GM21423 (cell line): ENCODE data around the gene MAF.

ENCODE experiments used
- ATAC-seq: cut with Tn5 transposase; IDR thresholded peaks from one replicate; pipeline ENCODE4 v1.9.1; 2021; ENCODE audit warnings: mild to moderate bottlenecking, moderate library complexity; ENCODE audit not compliant: unreplicated experiment

MAF gene

DNA sequence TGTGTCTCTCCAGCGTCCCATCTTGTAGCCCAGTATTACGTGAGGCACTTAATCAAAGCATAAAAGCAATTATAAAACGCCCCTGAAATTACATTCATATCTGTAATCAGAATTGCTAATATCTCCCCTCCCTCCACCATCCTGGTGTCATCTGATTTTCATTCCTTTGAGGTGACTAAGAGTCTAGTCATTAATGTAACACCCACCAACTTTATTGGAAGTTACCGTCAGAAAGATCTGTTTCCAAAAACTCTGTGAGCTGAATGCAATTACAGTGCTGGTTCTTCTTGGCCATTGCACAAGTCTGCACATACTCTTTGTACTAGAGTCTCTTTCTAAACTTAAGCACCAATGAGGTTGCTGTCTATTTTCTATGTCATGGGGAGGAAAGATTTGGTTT lies 12.5 kb upstream of the MAF start:
- no peak for ATAC-seq

DNA sequence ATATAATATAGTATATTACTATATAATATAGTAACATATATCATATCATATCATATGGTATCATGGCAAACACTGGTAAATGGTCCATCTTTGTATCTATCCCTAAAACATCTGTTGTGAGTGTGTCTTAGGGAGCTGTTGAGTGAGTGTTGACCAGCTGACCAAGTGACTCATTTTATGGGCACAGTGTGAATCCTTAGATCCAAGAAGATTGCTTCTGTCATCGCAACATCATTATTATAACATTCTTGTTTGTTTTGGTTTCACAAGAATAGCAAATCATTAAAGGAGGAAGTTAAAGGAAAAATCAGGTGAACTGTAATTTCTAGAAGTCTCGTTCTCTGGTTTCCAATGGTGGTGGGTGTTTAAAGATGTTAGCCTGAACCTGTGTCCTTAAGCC lies 11.7 kb upstream of the MAF start:
- ATAC-seq: no peak

DNA sequence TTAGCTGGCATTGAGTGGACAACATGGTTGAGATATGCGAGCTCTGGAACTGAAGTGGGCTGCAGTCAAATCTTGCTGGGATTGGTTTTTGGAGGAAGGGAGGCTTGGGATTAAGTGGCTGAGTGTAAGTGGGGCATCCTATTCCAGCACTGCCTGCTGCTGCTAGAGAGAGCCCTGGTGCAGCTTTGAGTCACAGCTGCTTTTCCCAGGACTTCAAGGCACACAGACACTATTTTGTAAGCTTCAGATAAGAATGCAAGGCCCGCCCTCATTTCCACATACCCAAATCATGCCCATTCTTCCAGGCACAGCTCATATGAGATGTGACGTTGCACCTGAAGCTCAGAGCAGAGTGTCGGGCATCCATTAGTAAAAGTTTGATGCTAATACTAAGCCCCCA lies 10.2 kb upstream of the MAF start:
- no peak for ATAC-seq

DNA sequence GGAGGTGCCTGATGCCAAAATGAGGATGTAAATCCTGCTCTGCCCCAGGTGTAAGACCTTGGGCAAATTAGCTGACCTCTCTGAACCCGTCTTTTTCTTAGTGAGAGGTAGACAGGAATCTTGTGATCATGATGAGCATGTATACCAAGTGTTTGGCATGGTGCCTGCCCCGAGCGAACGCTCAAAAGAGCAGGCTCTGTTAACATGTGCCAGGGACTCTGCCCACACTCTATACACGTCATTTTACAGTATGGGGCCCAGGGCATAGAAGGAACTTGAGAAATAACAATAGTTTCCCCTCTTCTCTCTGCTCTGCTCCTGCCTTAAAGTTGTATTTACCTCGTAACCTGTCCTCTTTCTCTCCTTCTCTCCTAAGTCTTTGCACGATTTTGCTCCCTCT lies 9.3 kb upstream of the MAF start:
- ATAC-seq: no peak

DNA sequence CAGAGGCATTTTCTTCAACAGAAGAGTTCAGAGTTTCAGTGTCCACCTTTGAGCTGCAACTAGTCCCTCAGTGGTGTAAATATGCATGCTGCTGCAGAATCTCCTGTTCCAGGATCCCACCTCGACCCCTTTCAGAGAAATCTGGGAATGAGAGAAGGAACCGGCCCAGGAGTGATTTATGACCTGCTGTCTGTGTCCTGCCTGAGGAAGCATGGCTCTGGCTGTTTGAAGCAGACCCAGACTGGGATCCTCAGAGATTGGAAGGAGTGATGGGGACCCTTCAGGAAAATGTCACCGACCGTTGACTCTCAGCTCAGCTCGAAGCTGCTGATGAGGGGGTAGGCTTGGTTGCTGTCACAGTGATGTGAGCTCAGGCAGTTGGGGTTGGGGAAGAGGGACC lies 8.4 kb upstream of the MAF start:
- no peak for ATAC-seq

DNA sequence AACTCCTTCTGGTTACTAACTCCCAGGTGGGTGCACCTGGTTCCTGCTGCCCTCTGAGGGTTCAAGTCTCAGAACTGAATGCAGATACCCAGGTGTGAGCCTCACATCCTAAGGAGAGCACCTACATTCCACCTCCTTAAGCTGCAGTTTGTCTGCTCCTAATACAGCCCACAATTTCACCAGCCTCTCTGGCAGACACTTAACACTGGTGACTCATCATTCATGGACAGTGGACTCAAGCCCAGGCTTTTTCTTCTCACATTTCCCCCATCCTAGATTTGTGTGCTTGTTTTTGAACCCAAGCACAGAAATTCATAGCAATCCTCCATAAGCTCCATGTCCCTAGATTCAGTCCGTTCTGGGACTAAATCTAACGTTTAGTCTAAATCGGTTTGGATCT lies 7.0 kb upstream of the MAF start:
- ATAC-seq: no peak

DNA sequence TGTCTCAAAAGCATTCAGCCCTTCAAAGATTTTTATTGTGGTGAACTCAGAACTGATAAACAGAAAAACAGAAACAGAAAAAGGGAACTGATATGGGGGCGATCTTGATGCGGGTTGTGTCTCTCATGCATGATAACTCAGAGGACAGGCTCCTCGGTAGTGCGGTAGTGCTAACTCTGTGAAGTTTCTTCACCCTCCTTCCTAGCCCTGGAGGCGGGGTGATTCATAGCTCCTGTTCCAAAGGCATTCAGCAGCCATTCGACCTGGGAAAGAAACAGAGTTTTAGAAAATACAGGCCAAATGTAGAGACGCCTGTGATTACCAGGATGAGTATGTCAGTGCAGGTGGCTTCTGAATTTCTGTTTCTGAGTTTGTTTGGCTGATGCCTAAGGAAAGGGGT lies 5.5 kb upstream of the MAF start:
- no peak for ATAC-seq

DNA sequence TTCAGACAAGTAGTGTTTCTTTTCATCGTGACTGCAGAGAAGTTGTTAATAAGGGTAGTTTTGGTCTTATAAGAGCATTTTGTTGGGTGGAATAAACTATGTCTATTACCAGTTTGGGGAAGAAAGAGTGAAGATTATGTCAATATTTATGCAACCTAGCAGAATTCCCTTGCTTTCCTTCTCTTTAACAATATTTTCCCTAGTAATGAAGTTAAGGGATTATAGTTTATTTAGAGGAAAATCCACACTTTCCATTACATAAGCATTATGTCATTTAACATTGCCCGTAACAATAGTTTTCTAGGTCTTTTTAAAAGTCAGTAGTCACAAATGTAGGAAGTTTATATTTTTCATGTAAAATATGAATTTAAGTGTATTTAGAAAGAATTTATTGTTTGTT lies 2.5 kb upstream of the MAF start:
- no peak for ATAC-seq

DNA sequence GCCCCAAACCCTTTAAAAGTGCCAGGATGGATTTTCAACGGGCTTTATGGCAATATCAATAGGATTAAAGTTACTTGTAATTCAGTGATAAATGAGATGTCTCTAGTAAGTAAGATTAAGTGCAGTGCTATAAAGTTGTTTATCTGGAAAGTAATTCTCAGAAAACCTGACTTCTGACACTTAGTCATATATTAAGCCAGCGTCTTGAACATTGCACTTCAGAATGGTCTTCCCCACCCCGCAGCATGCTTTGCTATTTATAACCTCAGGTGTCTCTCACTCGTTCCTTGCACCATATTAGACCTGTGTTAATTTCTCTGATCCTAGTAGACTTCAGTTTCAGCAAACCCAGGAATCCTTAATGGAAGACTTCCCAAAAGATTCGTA lies 2.1 kb upstream of the MAF start:
- no peak for ATAC-seq

DNA sequence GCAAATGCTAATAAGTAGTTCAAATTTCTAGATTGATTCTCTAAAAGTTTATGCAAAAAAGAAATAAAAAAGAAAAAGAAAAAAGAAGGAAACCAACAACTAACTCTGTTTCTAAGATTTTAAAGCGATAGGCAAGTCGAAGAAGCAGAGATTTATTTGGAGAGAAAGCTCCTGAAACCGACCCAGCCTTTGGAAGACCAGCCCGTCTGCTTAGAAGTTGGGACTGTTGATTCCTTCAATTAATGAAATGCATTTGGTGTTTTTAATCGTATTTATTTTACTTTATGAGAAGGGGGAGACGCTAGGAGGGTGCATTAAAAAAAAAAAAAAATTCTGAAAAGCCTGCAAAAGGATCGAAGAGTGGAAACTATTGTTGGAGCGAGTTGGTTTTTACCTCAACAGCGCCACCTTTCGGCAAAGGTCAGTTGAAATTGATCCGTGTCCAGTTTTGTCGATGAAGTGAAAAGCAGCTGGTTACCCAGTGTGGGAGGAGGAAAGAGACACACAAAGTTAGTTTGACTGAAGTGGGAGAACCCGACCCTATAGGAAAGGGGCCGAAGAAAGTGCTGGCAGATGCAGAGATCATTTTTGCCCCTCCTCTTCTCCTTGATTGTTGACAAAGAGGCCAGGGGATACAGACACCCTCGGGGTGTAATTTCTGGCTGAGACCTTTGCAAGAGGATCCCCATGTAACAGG lies 1.5 kb upstream of the MAF start:
- ATAC-seq: no peak

DNA sequence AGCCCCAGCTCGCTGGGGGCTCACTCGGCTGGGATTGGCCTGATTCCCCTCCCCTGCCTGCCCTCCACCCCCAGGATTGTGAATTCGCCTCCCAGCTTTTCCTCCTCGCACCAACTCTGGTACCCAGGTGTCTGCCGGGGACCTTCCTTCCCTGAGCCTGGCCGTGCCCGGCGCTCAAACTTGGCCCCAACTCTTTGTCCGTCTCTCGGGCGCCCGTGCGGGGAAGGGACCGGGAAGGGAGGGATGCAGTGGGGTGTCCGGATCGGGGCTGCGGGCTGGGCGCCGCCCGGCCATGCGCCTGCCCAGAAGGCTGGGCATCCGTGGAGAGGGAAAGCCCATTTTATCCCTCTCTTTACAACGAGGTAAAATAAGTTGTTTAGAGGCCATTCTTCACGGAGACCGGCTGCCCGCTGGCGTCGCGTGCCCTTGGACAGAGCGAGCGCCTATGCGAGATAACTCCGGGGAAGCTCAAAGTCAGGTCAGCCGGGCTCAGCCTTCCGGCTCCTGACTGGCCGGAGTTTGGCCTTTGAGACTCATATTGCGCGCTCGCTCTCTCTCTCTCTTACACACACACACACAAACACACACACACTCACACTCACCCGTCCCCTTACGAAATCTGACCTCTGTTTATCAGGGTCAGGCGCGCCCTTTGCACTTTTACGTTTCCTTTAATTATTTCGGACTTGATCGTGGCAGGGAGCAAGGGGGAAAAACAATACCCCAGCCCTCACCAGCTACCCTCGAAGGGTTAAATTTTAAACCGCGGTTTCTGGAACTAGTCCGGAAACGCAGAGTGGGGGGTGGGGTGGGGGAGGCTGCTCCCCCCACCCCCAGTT lies 774 bp upstream of the MAF start:
- no peak for ATAC-seq

DNA sequence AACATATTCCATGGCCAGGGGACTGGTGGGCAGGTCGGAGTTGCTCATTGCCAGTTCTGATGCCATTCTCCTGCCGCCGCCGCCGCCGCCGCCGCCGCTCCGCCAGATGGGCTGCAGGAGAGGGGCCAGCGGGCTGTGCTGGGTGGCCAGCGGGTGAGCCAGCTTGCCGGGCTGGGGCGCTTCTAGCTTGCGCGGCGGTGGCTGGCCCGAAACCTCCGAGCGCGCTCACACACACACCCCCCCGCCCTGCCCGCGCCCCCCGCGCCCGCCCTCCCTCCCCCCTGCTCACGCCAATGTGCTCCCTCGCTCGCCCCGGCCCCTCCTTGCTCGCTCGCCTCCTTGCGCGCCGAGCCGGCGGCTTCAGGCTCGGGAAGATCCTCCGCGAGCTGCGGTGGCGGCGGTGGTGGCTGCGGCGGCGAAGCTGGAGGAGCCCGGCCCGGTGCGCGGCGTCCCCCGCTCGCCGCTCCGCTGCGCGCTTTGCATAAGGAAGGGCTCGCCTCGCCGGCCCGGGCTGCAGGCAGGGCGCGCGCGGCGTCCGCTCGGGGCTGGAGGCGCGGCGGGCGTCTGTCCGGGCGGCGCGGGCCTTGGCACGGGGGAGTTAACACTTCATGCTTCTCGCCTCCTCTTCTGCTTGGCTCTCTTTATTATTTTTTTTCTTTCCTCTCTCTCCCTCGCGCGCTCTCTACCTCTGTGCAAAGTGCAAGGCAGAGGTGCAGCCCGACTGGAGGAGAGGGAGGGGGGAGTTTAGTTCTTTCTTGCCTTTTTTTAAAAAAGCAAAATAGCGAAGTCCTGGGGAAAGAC lies 500 bp downstream of the MAF start:
- no peak for ATAC-seq

DNA sequence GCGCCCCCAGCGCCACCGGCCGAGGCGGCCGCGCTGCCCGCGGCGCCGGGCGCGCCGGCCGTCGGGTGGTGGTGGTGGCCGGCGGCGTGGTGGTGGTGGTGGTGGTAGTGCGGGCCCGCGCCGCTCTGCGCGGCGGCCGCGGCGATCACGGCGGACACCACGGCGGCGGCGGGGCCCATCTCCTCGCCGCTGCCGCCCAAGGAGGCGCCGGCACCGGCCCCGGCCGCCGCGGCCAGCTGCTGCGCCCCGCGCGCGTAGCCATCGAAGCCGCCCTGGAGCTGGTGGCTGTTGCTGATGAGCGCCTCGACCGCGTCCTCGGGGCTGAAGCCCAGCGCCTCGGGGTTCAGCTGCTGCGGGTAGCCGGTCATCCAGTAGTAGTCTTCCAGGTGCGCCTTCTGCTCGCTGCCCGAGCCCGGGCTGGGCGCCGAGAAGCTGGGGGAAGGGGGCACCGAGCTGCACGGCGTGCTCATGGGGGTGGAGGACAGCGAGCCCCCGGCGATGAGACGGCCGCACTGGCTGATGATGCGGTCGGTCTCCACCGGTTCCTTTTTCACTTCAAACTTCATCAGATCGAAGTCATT lies 1.2 kb downstream of the MAF start:
- ATAC-seq: no peak

DNA sequence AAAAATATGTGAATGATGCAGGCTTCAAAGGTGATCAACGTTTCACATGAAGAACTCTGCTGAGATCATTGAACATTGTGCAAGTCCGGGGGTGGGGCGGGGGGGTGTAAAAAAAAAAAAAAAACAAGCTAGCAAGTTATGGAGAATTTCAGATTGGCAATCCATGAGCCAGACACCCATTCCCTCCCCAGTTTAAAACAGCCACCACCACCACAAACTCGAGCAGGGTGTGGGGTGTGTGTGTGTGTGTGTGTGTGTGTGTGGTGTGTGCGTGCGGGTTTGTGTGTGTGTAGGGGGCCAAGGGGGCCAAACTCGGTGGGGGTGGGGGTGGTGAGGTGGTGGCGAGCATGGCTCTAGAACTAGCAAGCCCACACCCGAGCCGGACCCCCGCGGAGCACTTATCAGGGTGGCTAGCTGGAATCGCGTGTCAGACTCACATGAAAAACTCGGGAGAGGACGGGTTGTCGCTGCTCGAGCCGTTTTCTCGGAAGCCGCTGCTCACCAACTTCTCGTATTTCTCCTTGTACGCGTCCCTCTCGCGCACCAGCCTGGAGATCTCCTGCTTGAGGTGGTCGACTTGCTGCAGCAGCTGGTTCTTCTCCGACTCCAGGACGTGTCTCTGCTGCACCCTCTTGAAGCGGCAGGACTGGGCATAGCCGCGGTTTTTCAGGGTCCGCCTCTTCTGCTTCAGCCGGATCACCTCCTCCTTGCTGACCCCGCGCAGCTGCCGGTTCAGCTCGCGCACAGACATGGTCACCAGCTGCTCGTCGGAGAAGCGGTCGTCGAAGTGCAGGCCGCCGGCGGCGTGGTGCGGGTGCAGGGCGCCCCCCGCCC lies 2.0 kb downstream of the MAF start:
- no peak for ATAC-seq

DNA sequence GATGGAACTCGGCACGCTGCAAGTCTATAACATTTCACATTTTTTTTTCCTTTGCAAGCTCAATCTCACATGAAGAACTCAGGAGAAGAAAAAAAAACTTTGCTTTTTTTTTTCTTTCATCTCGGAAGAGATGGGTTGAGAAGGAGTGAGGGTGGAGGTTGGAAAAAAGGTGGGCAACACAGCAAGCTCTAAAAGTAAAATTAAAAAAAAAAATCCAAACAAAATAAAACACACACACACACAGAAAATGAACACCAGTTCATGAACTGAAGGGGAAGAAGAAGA lies 2.5 kb downstream of the MAF start:
- ATAC-seq: no peak

DNA sequence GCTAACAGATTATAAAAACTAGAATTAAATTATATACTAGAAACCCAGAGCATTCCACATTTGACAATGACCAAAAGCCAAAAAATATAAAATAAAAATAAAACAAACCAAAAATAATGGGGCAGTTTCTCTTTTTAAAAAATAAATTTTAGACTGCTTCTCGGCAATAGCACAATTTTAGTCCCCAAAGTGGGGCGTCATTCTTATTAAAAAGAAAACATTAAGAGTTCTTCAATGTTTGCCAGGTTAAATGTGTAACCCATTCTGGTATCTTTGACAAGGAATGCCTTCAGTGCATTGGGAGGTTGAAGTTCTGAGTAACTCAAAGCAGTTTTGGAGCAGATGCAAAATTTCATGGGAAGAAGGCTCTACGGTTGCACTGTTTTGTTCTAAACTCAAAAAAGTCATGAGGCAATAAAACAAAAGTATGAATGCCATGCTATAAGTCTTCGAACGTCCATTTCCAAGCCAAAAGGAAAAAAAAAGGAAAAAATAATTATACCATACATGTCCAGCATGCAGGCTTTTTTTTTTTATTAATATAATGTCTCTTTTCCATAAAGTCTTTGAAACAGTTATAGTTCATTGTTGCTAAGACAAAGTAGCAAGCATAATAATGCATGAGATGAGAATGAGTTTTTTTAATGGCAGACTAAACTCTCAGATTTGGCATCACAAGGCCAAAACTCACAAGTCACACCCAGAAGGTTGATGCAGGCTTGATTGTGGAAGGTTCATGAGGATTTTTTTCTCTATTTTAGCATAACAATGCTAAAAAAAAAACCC lies 3.1 kb downstream of the MAF start:
- ATAC-seq: no peak

DNA sequence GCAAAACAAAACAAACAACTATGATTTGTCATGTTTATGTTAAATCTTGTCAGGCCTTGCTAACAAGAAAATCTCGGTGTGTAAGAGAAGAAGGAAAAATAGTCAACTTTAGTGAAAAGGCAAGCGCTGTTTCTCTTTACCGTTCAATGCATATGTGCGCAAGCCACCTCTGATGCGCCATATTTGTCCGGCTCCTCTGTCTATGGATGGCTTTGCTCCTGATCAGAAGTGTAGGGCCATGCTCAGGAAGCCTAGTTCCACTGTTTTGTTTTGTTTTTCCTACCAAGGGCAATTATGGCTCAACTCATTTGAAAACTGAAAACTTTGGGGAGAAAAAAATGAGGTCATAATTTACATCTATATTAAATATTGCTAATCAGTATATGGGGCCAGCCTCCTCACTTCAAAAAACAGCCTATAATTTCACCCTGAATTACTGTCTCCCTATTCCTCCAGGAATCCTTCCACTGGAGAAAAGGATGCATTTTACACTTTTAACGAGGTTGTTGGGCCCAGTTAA lies 4.5 kb downstream of the MAF start:
- ATAC-seq: no peak

DNA sequence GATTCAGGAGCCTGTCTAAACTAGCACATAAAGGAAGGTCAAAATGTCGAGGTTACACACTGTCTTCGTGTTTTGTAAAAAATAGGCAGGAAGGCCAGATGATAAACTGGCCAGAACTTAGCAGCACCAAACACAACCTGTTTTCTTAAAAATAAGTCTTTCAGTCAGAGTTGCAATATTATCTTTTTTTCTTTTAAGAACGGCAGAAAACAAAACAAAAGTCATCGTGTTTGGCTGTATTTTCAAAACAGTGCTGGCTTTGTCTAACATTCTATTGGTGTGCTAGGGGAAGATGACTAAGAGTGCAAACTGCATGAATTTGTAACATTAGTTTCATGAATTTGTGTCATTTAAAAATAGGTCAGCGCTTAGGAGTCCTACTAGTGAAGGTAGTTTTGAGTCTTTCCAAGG lies 5.3 kb downstream of the MAF start:
- no peak for ATAC-seq

DNA sequence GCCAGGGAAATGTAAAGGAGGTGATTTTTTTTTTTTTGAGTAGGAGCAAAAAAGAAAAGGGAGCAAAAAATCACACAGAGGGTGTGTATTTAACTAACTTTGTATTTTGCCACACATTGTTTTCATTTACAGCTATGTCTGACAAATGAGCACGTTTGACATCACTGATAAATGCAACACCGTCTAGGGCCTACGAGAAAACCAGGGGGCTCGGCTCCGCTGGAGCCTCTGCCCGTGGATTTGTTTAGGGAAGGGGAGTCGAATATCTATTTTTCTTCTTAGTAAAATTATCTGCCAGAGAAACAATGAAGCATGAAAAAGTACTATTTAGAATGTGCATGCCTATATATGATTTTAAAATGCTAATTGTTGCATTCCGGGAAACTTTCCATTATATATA lies 6.8 kb downstream of the MAF start:
- ATAC-seq: no peak

DNA sequence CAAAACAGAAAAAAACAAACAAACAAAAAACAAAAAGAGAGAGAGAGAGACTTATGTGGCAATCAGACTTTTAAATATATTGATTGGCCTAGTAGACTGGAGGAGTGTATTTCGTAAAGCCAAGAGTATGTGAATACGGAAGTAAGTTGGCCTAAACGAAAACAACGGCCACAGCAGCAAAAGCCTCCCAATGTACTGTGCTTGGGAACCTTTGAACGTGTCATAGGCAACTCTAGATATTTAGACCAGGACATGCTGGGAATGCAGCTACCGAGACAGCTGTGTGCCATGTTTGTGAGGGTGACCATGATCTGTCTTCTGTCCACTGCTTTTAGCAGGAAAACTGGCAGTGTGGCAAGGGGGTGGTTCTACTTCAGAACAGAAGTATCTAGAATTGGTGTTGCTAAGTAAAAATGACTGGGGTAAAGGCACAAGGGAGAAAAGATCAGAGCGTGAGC lies 7.4 kb downstream of the MAF start:
- ATAC-seq: no peak
